ENCODE results near the gene KASH5. TPM values are rescaled to one million over a fixed set of nuclear protein-coding genes. Genes with fewer than 3 reads are reported as not detected.
A peak's percentile ranks its signal among the peaks of the same experiment; 100 is the strongest.

The KASH5 gene
- total and polyA plus RNA-seq, 2 donors (not counting 1 experiment from before 2014, with no cell fraction given): 0.67 to 0.74 TPM

GRCh38 chr19:49427339-49427738 is 39.3 kb downstream of the KASH5 start:
- POLR2A ChIA-PET: interaction anchor here (1.4 kb wide), 1 partner anchor 36 kb away, joined by 4 read pairs; no protein-coding TSS in a partner anchor
- H3K4me1 Mint-ChIP-seq: peaks cover 60% of the 10 kb centered on the region
- H3K27ac Mint-ChIP-seq: peak overlapping the region; percentile 2
- no peaks in the 10 kb centered on the region for H3K9me3 Mint-ChIP-seq (ENCODE audit: insufficient read depth)
- ATAC-seq (ENCODE audit: low read depth): no peak
- Histone ChIP-seq H3K36me3 (replicated peaks in 1 of 2; ENCODE audit: control extremely low read depth in 1 of 2, control insufficient read depth in 1 of 2, extremely low read depth in 1 of 2, insufficient read depth in 2 of 2, low read length in 1 of 2) (no peaks in the 10 kb centered on the region), H3K4me1 (ENCODE audit: control insufficient read depth in 2 of 2, insufficient read depth in 2 of 2, low read length in 2 of 2) (peaks cover 54 to 63% of the 10 kb centered on the region in 2 donors), H3K79me2 (ENCODE audit: control insufficient read depth, insufficient read depth, low read length) (no peaks in the 10 kb centered on the region), H3K27ac (ENCODE audit: low read length in 2 of 2) (no peak overlapping the region), H3K4me2 (replicated peaks; ENCODE audit: low read depth, low read length, poor library complexity, severe bottlenecking) (peak overlapping the region; percentile 86), H4K20me1 (ENCODE audit: control insufficient read depth, insufficient read depth, low read length, poor library complexity, severe bottlenecking) (no peaks in the 10 kb centered on the region), H2AFZ (ENCODE audit: insufficient read depth, low read depth, low read length, poor library complexity, severe bottlenecking) (no peak overlapping the region), H3K9ac (ENCODE audit: low read length) (no peak overlapping the region), H3K27me3 (replicated peaks in 1 of 4; ENCODE audit: control extremely low read depth in 1 of 4, control insufficient read depth in 3 of 4, insufficient read depth in 4 of 4, low read length in 3 of 4) (peaks cover 0 to 98% (median 73%) of the 10 kb centered on the region in 4 experiments), H3K4me3 (ENCODE audit: control extremely low read depth in 1 of 5, extremely low read depth in 1 of 5, insufficient read depth in 1 of 5, low read depth in 2 of 5, low read length in 4 of 5) (no peak overlapping the region), H3K9me3 (ENCODE audit: control extremely low read depth in 1 of 3, control insufficient read depth in 2 of 3, insufficient read depth in 1 of 3, low read length in 2 of 3) (peaks cover 0 to 58% (median 4%) of the 10 kb centered on the region in 3 donors)
- TF ChIP-seq CTCF (IDR thresholded peaks at IDR 0.05) (no peak), EZH2 (IDR thresholded peaks at IDR 0.05; ENCODE audit: borderline replicate concordance, insufficient read depth, low read depth, low read length, poor library complexity, severe bottlenecking) (no peak)
- intact Hi-C loops (cut with micrococcal nuclease): loop anchor here (5.0 kb wide), 1 partner anchor 35 kb away; no protein-coding TSS in a partner anchor
- peak overlapping the region; percentile 44 for H3K4me3 Mint-ChIP-seq
- 47% methylated on average over 8 of the region's 12 CpGs for WGBS (ENCODE audit: insufficient coverage)
- CTCF ChIA-PET: interaction anchor here (0.6 to 2.2 kb wide), 7 partner anchors 16 to 330 kb away, joined by 3 to 8 read pairs (median 3); no protein-coding TSS in a partner anchor
- no peak for DNase-seq
- peaks cover 78% of the 10 kb centered on the region for H3K27me3 Mint-ChIP-seq

- Histone ChIP-seq H3K4me1 (ENCODE audit: control insufficient read depth in 2 of 2, insufficient read depth in 2 of 2, low read length in 2 of 2) (peaks cover 54 to 63% of the 10 kb centered on the region in 2 donors), H3K9ac (ENCODE audit: low read length) (peak overlapping the region; percentile 60), H3K9me3 (ENCODE audit: control extremely low read depth in 1 of 3, control insufficient read depth in 2 of 3, insufficient read depth in 1 of 3, low read length in 2 of 3) (peaks cover 0 to 60% (median 4%) of the 10 kb centered on the region in 3 donors), H3K27me3 (replicated peaks in 1 of 4; ENCODE audit: control extremely low read depth in 1 of 4, control insufficient read depth in 3 of 4, insufficient read depth in 4 of 4, low read length in 3 of 4) (peaks cover 0 to 99% (median 71%) of the 10 kb centered on the region in 4 experiments), H3K79me2 (ENCODE audit: control insufficient read depth, insufficient read depth, low read length) (no peaks in the 10 kb centered on the region), H3K4me3 (ENCODE audit: control extremely low read depth in 1 of 5, extremely low read depth in 1 of 5, insufficient read depth in 1 of 5, low read depth in 2 of 5, low read length in 4 of 5) (peak overlapping the region in 4 of 5 experiments; percentile 11 to 63 (median 34)), H3K36me3 (replicated peaks in 1 of 2; ENCODE audit: control extremely low read depth in 1 of 2, control insufficient read depth in 1 of 2, extremely low read depth in 1 of 2, insufficient read depth in 2 of 2, low read length in 1 of 2) (no peaks in the 10 kb centered on the region), H3K27ac (ENCODE audit: low read length in 2 of 2) (no peak overlapping the region), H2AFZ (ENCODE audit: insufficient read depth, low read depth, low read length, poor library complexity, severe bottlenecking) (peak overlapping the region; percentile 66), H4K20me1 (ENCODE audit: control insufficient read depth, insufficient read depth, low read length, poor library complexity, severe bottlenecking) (no peaks in the 10 kb centered on the region), H3K4me2 (replicated peaks; ENCODE audit: low read depth, low read length, poor library complexity, severe bottlenecking) (peak overlapping the region; percentile 86)
- H3K27ac Mint-ChIP-seq: peak overlapping the region; percentile 32
- no peaks in the 10 kb centered on the region for H3K9me3 Mint-ChIP-seq (ENCODE audit: insufficient read depth)
- no peak for TF ChIP-seq EZH2 (IDR thresholded peaks at IDR 0.05; ENCODE audit: borderline replicate concordance, insufficient read depth, low read depth, low read length, poor library complexity, severe bottlenecking)
- no peak for TF ChIP-seq CTCF (IDR thresholded peaks at IDR 0.05)
- peaks cover 59% of the 10 kb centered on the region for H3K4me1 Mint-ChIP-seq
- intact Hi-C loops (cut with micrococcal nuclease): loop anchor here (5.0 kb wide), 1 partner anchor 36 kb away; no protein-coding TSS in a partner anchor
- H3K27me3 Mint-ChIP-seq: peaks cover 77% of the 10 kb centered on the region
- CTCF ChIA-PET: interaction anchor here (0.5 to 2.2 kb wide), 8 partner anchors 9 to 330 kb away, joined by 3 to 8 read pairs (median 3); no protein-coding TSS in a partner anchor
- POLR2A ChIA-PET: interaction anchor here (0.8 to 1.4 kb wide), 2 partner anchors 37 to 102 kb away, joined by 4 to 5 read pairs; no protein-coding TSS in a partner anchor
- peak; percentile 47 for ATAC-seq (ENCODE audit: low read depth)
- WGBS (ENCODE audit: insufficient coverage): 4% methylated on average over 44 of the region's 45 CpGs
- peak; percentile 57 for DNase-seq
- H3K4me3 Mint-ChIP-seq: peak overlapping the region; percentile 82
These were observed 40.0 kb downstream of the KASH5 start for GRCh38 chr19:49427855-49428546.

Measured in B cell (primary cell).